ENCODE measurements around the gene TMEM245. TPM values are rescaled to one million over a fixed set of nuclear protein-coding genes. Genes with fewer than 3 reads are reported as not detected.

Gene TMEM245
- total RNA-seq, 4 donors from 2014 or later = 109 to 192 (median 137) TPM

GRCh38 chr9:108994695-108995094 is 125.1 kb downstream of the TMEM245 start:
- Histone ChIP-seq H3K36me3 (peaks cover 3 to 23% (median 6%) of the 10 kb centered on the region in 4 donors), H3K4me3 (no peak overlapping the region), H3K27me3 (no peaks in the 10 kb centered on the region), H3K4me1 (peaks cover 14 to 23% (median 19%) of the 10 kb centered on the region in 4 donors), H3K9me3 (no peaks in the 10 kb centered on the region), H3K27ac (replicated peaks in 1 of 4) (peak overlapping the region in 3 of 4 donors; percentile 8 to 22 (median 13))
- no peak for DNase-seq (ENCODE audit: extremely low spot score)
- WGBS = 33% methylated on average over 2 of the region's 2 CpGs
- intact Hi-C loops (cut with DNase I) = no loop called here
- TF ChIP-seq POLR2A (IDR thresholded peaks at IDR 0.05; ENCODE audit: low read depth) = no peak
- peak; percentile 10 to 32 for TF ChIP-seq POLR2AphosphoS5 (IDR thresholded peaks at IDR 0.05)
- TF ChIP-seq EP300 (IDR thresholded peaks at IDR 0.05) = no peak

- no peak for DNase-seq (ENCODE audit: extremely low spot score)
- Histone ChIP-seq H3K27ac (replicated peaks in 1 of 4) (no peak overlapping the region), H3K27me3 (no peaks in the 10 kb centered on the region), H3K4me1 (peaks cover 7 to 23% (median 13%) of the 10 kb centered on the region in 4 donors), H3K36me3 (peaks cover 6 to 32% (median 17%) of the 10 kb centered on the region in 4 donors), H3K4me3 (no peak overlapping the region), H3K9me3 (no peaks in the 10 kb centered on the region)
- no peak for TF ChIP-seq POLR2A (IDR thresholded peaks at IDR 0.05; ENCODE audit: low read depth)
- intact Hi-C loops (cut with DNase I) = no loop called here
- 67% methylated on average over 5 of the region's 5 CpGs for whole genome bisulfite sequencing
Observed at GRCh38 chr9:108991479-108991878, 128.3 kb downstream of the TMEM245 start.

DNA sequence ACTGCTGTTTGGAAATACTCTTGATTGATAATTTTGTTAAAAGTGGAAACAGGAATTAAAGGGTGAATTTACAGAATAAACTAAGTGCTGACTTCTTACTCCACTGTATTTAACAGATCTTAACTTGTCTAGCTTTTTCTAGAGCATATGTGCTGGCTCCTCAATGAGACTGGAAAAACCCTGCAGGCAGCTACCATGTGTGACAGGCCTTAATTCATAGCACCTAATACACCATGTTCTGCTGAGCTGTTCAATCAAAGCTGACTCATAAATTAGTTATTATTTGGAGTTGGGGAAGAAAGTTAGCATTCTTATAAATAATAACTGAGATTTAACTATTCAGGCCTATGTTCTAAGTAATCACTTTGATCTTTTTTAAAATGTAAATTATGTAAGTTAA is 135.9 kb downstream of the TMEM245 start:
- H3K4me3 ChIP-seq = no peak overlapping the region
- H3K27ac ChIP-seq (replicated peaks in 1 of 4) = no peak overlapping the region
- intact Hi-C loops (cut with DNase I) = no loop called here
- H3K27me3 ChIP-seq = no peaks in the 10 kb centered on the region
- DNase-seq (ENCODE audit: extremely low spot score) = no peak
- peaks cover 0 to 7% (median 1%) of the 10 kb centered on the region in 4 donors for H3K4me1 ChIP-seq
- H3K9me3 ChIP-seq = no peaks in the 10 kb centered on the region
- TF ChIP-seq, protein P1, sequence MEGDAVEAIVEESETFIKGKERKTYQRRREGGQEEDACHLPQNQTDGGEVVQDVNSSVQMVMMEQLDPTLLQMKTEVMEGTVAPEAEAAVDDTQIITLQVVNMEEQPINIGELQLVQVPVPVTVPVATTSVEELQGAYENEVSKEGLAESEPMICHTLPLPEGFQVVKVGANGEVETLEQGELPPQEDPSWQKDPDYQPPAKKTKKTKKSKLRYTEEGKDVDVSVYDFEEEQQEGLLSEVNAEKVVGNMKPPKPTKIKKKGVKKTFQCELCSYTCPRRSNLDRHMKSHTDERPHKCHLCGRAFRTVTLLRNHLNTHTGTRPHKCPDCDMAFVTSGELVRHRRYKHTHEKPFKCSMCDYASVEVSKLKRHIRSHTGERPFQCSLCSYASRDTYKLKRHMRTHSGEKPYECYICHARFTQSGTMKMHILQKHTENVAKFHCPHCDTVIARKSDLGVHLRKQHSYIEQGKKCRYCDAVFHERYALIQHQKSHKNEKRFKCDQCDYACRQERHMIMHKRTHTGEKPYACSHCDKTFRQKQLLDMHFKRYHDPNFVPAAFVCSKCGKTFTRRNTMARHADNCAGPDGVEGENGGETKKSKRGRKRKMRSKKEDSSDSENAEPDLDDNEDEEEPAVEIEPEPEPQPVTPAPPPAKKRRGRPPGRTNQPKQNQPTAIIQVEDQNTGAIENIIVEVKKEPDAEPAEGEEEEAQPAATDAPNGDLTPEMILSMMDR (IDR thresholded peaks at IDR 0.05) = no peak
- TF ChIP-seq POLR2A (IDR thresholded peaks at IDR 0.05; ENCODE audit: low read depth) = no peak
- no peak for TF ChIP-seq EP300 (IDR thresholded peaks at IDR 0.05)
- no peak for TF ChIP-seq POLR2AphosphoS5 (IDR thresholded peaks at IDR 0.05)
- H3K36me3 ChIP-seq = peaks cover 4 to 55% (median 26%) of the 10 kb centered on the region in 4 donors

- WGBS = 73% methylated on average over 2 of the region's 2 CpGs
- Histone ChIP-seq H3K4me1 (peaks cover 0 to 20% (median 10%) of the 10 kb centered on the region in 4 donors), H3K9me3 (no peaks in the 10 kb centered on the region), H3K27ac (replicated peaks in 1 of 4) (no peak overlapping the region), H3K27me3 (no peaks in the 10 kb centered on the region), H3K4me3 (no peak overlapping the region), H3K36me3 (peaks cover 4 to 67% (median 29%) of the 10 kb centered on the region in 4 donors)
- TF ChIP-seq POLR2AphosphoS5 (IDR thresholded peaks at IDR 0.05) = no peak
- TF ChIP-seq EP300 (IDR thresholded peaks at IDR 0.05) = no peak
- TF ChIP-seq, protein P1 (IDR thresholded peaks at IDR 0.05) = no peak
- no peak for TF ChIP-seq POLR2A (IDR thresholded peaks at IDR 0.05; ENCODE audit: low read depth)
- DNase-seq (ENCODE audit: extremely low spot score) = no peak
- intact Hi-C loops (cut with DNase I) = no loop called here
Observed at GRCh38 chr9:108980893-108981292, 138.9 kb downstream of the TMEM245 start.

DNA sequence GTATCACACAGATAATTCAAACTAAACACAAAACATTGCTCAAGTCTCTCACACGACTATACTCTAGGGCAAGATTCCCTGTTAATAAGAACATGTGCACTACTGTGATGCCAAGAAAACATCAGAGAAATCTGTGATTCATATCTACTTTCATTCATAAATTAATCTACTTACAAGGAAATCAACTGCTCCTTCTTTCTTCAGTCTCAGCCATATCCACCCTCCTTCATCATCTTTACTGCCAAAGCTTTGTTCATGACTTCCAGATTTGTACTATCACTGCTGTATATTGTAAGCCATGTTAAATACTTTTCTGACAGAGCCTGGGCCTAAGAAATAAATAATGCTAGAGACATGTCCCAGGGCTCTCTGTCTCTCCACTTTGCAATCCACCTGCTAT is 141.5 kb downstream of the TMEM245 start:
- Histone ChIP-seq H3K27me3 (no peaks in the 10 kb centered on the region), H3K27ac (replicated peaks in 1 of 4) (peak overlapping the region; percentile 28 to 64 (median 44)), H3K4me3 (no peak overlapping the region), H3K36me3 (peaks cover 4 to 47% (median 26%) of the 10 kb centered on the region in 4 donors), H3K4me1 (peaks cover 13 to 34% (median 23%) of the 10 kb centered on the region in 4 donors), H3K9me3 (no peaks in the 10 kb centered on the region)
- 22% methylated on average over 1 of the region's 1 CpG for WGBS
- TF ChIP-seq, protein P1 (IDR thresholded peaks at IDR 0.05) = no peak
- no peak for TF ChIP-seq POLR2A (IDR thresholded peaks at IDR 0.05; ENCODE audit: low read depth)
- no peak for TF ChIP-seq EP300 (IDR thresholded peaks at IDR 0.05)
- no peak for TF ChIP-seq POLR2AphosphoS5 (IDR thresholded peaks at IDR 0.05)
- intact Hi-C loops (cut with DNase I) = no loop called here
- no peak for DNase-seq (ENCODE audit: extremely low spot score)

DNA sequence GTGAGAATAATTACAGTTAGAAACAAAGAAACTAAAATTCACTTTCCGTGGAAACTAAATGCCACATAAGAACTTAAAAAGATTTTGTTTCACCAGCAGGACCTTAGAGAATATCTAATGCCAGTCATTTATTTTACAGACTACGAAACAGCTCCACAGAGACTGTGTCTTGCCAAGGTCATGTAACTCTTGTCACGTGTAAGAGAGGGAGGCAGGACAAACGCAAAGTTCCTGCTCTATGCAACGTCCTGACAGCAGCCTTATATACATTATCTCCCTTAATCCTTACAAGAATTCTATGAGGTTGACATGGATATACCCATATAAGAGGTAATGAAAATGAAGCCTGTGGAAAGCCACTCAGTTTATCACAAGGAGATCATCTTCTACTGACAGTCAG is 145.9 kb downstream of the TMEM245 start:
- Histone ChIP-seq H3K36me3 (peaks cover 0 to 36% (median 20%) of the 10 kb centered on the region in 4 donors), H3K4me3 (no peak overlapping the region), H3K27me3 (no peaks in the 10 kb centered on the region), H3K27ac (replicated peaks in 1 of 4) (peak overlapping the region; percentile 8 to 24 (median 16)), H3K4me1 (peaks cover 29 to 41% (median 36%) of the 10 kb centered on the region in 4 donors), H3K9me3 (no peaks in the 10 kb centered on the region)
- 50% methylated on average over 5 of the region's 5 CpGs for WGBS
- no peak for DNase-seq (ENCODE audit: extremely low spot score)
- TF ChIP-seq POLR2AphosphoS5 (IDR thresholded peaks at IDR 0.05) (peak in 1 of 2 donors; percentile 44), EP300 (IDR thresholded peaks at IDR 0.05) (no peak), POLR2A (IDR thresholded peaks at IDR 0.05; ENCODE audit: low read depth) (no peak)
- TF ChIP-seq, protein P1 (IDR thresholded peaks at IDR 0.05) = no peak
- intact Hi-C loops (cut with DNase I) = no loop called here

Data from esophagus muscularis mucosa (tissue), 4 donors.